LHCN-M2 (cell line): Measurements from ENCODE around the gene PRR20D. TPM values are rescaled to one million over a fixed set of nuclear protein-coding genes. Genes with fewer than 3 reads are reported as not detected.
"Not testable (repeated sequence)": the region's sequence is repeated elsewhere in the genome, so short reads cannot be mapped to it uniquely, and the experiment has no call there.

Experiments used
- DNase-seq: peaks from one replicate; pipeline ENCODE4 v3.0.0-alpha.2; 2012; ENCODE audit warnings: low read depth
- polyA plus RNA-seq: library from polyadenylated mRNA; unstranded; fragments of >200 nt; gene quantifications from one replicate; pipeline ENCODE4 v1.2.1, GENCODE V29; 2012; ENCODE audit warnings: missing spikeins
- total RNA-seq: library from RNA; depleted of rRNA; stranded (reverse); fragments of >200 nt; gene quantifications from 2 replicates; pipeline ENCODE4 v1.2.3, GENCODE V29; 2014; rRNA removed

PRR20D gene
- not detected in 2 replicates for total RNA-seq
- polyA plus RNA-seq = not detected

DNA sequence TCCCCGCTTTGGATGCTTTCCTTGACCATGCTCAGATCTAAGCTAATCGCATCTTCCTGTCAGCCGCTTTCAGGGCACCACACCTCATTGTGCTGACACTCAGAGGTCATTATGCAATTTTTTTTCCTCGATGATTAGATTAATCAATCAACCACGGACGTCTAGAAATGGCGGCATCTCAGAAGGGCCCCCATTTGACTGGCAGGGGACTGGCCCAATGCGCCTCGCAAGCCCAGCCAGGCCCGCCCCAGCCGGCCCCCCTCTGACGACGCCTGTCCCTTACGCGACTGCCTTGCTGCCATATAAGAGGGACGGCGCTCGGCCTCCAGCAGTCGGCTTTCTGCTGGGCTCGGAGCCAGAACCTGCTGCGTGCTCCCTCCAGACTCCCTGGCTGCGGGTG lies at the start of gene PRR20D:
Gene PRR20D, plus strand, starts transcription at position 301 of the 400 bp plus-strand sequence. CDS start 387 bp downstream, outside the sequence.
- DNase-seq = not testable (repeated sequence)

GRCh38 chr13:57114945-57115344 lies 45.5 kb upstream of the PRR20D start:
- DNase-seq = no peak

- no peak for DNase-seq
These were observed 36.8 kb upstream of the PRR20D start for GRCh38 chr13:57123681-57124080.

DNA sequence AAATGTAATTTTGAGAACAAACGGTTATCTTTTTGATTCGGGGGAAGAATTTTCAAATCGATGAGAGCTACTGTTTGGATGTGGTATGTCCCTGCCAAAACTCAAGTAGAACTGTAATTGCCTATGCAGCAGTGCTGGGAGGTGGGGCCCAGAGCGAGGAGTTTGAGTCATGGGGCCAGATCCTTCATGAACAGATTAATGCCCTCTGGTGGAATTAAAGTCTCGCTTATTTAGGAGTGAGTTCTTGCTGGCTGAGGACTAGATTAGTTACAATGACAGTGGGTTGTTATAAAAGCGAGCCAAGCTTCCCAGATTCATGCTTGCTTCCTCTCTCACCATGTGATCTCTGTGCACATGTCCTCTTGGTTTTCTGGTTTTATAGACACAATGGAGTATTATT lies 31.5 kb upstream of the PRR20D start:
- no peak for DNase-seq

DNA sequence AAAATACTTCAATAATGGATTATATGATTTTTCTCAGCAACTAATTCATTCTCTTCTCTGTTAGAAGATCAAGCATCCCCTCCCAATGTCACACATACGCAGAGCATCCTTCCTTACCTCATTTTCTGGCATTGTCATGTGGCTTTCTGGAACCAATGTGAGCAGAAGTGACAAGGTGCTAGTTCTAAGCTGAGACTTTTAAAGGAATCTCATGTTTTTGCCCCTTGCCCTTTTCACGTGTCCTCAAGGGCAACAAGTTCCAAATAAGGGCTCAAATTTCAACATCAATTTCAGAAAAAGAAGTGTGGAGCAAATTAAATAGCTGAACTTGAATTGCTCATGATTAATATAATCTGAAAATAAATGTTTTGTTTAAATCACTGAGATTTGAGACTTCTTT lies 24.3 kb upstream of the PRR20D start:
- no peak for DNase-seq

- no peak for DNase-seq
These were observed 22.8 kb upstream of the PRR20D start for GRCh38 chr13:57137585-57137984.

DNA sequence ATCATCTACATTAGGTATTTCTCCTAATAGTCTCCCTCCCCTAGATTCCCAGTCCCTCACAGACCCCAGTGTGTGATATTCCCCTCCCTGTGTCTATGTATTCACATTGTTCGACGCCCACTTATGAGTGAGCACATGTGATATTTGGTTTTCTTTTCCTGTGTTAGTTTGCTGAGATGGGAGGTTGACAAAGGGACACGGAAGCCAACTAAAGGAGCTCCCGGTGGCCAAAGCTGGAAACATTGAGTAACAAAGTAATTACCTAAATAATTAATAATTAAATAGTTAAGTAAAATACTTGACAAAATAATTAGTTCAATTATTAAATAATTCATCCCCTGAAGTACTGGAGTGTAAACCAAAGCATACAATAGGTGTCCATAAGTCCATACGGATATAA lies 21.4 kb upstream of the PRR20D start:
- no peak for DNase-seq

DNA sequence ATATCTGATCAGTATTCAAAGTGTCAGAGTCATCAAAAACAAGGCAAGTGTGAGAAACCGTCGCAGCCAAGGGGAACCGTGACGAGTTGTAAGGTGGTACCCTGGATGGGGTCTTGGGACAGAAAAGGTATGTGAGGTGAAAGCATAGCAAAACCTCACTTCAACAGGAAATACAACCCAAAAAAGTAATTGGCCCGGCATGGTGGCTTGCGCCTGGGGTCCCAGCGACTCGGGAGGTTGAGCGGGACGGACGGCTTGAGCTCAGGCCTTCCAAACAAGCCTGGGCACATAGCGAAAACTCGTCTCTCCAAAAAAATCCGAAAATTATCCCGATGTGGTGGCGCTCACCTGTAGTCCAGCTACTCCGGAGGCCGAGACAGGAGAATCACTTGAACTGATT lies 20.7 kb upstream of the PRR20D start:
- not testable (repeated sequence) for DNase-seq

- not testable (repeated sequence) for DNase-seq
These were observed 20.0 kb upstream of the PRR20D start, which contains the start of gene PRR20A for GRCh38 chr13:57140235-57140968. TSS of gene PRR20A (plus strand) at chr13:57140918. CDS start at chr13:57141305, 387 bp downstream.

DNA sequence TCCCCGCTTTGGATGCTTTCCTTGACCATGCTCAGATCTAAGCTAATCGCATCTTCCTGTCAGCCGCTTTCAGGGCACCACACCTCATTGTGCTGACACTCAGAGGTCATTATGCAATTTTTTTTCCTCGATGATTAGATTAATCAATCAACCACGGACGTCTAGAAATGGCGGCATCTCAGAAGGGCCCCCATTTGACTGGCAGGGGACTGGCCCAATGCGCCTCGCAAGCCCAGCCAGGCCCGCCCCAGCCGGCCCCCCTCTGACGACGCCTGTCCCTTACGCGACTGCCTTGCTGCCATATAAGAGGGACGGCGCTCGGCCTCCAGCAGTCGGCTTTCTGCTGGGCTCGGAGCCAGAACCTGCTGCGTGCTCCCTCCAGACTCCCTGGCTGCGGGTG lies 13.2 kb upstream of the PRR20D start, which contains the start of gene PRR20B:
Gene PRR20B, plus strand, starts transcription at position 301 of the 400 bp plus-strand sequence. CDS start 387 bp downstream, outside the sequence.
- DNase-seq = not testable (repeated sequence)

DNA sequence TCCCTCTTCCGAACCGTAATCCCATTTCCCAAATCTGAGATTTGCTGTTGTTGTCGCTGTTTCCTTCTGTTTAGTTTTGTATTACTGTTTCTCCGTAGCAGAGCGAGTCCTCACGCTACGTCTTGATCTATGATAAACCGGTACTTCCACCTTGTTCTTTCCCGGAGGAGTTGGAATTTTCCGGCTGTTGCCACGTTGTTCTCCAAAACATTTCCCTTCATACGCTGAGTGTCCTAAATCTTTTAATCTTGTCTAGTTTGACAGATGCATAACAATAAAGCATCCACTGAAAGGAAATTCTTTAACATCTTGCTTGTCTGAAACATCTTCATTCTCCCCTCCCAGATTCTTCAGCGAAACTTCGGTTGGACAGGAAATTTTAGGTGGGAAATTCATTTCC lies 12.3 kb upstream of the PRR20D start:
- DNase-seq = not testable (repeated sequence)

DNA sequence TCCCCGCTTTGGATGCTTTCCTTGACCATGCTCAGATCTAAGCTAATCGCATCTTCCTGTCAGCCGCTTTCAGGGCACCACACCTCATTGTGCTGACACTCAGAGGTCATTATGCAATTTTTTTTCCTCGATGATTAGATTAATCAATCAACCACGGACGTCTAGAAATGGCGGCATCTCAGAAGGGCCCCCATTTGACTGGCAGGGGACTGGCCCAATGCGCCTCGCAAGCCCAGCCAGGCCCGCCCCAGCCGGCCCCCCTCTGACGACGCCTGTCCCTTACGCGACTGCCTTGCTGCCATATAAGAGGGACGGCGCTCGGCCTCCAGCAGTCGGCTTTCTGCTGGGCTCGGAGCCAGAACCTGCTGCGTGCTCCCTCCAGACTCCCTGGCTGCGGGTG lies 6.7 kb upstream of the PRR20D start, which contains the start of gene PRR20C:
Gene PRR20C, plus strand, starts transcription at position 301 of the 400 bp plus-strand sequence. CDS start 387 bp downstream, outside the sequence.
- not testable (repeated sequence) for DNase-seq

- DNase-seq = not testable (repeated sequence)
These were observed 6.5 kb downstream of the PRR20D start, which contains the start of gene PRR20E for GRCh38 chr13:57166897-57167296. TSS of gene PRR20E (plus strand) at chr13:57167197. CDS start at chr13:57167584, 387 bp downstream.

DNA sequence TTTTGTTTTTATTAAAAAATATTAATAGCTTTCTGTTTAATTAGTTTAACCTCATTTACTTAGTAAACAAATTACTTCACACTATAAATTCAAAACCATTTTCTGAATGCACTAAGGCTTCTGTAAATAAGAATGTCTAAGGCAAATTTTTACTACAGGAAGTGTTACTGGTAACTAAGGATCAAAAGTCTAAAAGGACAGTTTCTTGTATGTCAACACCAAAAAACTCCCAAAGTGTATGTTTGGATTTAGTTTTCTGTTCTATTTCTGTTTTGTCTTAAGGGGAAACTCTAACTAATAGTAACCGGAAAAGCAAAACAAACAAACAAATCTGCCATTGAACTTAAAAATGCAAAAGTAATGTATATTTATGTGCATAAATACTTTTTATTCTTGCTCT lies 31.2 kb downstream of the PRR20D start:
- DNase-seq = no peak

GRCh38 chr13:57212989-57213388 lies 52.6 kb downstream of the PRR20D start:
- no peak for DNase-seq

Other genes starting within 250 kb of the PRR20D start
- gene PRR20A, start 19.7 kb upstream of the PRR20D start, total RNA-seq = not detected in 2 replicates
- not detected in 2 replicates for gene PRR20B, start 13.1 kb upstream of the PRR20D start, total RNA-seq
- gene PRR20C, start 6.6 kb upstream of the PRR20D start, total RNA-seq = not detected in 2 replicates
- gene PRR20E, start 6.6 kb downstream of the PRR20D start, total RNA-seq = not detected in 2 replicates